Measurements from ENCODE around the gene MPHOSPH10.
"Not testable (repeated sequence)": the region's sequence is repeated elsewhere in the genome, so short reads cannot be mapped to it uniquely, and the experiment has no call there.

MPHOSPH10 gene

DNA sequence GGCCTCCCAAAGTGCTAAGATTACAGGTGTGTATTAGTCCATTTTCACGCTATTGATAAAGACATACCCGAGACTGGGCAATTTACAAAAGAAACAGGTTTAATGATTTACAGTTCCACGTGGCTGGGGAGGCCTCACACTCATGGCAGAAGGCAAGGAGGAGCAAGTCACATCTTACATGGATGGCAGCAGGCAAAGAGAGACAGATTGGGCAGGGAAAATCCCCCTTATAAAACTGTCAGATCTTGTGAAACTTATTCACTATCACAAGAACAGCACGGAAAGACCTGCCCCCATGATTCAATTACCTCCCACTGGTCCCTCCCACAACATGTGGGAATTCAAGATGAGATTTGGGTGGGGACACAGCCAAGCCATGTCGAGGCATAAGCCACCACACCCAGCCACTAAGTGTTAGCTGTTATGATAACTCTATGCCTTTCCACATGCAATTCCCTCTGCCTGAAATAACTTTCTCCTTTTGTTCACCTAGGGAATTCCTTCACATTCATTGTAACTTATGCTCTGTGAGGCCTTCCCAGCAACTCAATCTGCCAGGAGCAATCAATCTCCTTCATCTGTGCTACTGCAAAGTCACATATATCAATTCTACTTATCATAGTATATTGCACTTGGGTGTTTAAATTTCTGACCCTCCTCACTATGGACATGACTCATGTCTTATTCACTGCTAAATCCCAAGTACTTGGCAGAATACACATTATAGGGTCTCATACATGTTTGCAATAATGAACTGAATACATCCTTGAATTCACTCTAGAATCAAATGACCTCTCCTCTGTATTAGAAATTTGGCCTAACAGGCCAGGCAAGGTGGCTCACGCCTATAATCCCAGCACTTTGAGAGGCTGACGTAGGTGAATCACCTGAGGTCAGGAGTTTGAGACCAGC lies 7.8 kb upstream of the MPHOSPH10 start:
- no peak for ATAC-seq

DNA sequence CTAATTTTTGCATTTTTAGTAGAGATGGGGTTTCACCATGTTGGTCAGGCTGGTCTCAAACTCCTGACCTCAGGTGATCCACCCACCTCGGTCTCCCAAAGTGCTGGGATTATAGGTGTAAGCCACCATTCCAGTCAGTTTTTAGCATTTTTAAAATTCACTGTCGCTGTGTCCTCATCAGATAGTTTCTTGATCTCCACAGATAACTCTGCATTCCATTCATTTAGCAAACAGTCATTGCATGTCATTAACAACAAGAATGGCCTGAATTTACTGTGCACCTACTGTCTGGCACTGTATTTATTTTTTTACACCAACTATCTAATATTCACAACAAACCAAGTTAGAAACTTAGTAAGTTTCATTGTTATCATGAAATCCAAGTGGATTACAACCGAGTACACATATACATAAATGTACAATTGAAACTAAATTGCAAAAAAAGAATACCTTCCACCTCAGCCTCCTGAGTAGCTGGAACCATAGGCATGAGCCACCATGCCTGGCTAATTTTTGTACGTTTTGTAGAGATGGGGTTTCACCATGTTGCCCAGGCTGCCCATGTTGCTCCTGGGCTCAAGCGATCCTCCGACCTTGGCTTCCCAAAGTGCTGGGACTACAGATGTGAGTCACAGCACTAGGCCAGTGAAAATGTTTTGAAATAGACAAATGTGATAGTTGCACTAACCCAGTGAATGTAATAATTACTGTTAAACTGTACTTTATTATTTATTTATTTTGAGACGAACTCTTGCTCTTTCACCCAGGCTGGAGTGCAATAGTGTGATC lies 4.7 kb upstream of the MPHOSPH10 start:
- ATAC-seq: no peak

DNA sequence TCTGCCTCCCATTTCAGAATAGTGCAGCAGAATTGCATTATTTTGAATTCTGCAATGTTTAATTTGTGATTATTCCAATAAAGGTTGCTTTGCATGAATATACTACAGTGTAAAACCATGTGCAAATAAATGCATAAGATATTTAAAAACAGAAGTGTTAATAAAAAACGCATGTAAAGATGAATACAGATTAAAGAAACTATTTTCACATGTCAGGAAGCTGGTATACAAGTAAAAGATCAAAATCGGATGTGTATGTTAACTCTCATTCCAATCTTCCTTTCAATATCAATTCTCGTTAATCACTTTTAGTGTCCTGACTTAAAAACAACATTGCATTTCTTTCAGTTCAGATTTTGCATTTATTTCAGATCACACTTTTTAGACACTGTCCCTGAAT lies 3.5 kb upstream of the MPHOSPH10 start:
- ATAC-seq: no peak

DNA sequence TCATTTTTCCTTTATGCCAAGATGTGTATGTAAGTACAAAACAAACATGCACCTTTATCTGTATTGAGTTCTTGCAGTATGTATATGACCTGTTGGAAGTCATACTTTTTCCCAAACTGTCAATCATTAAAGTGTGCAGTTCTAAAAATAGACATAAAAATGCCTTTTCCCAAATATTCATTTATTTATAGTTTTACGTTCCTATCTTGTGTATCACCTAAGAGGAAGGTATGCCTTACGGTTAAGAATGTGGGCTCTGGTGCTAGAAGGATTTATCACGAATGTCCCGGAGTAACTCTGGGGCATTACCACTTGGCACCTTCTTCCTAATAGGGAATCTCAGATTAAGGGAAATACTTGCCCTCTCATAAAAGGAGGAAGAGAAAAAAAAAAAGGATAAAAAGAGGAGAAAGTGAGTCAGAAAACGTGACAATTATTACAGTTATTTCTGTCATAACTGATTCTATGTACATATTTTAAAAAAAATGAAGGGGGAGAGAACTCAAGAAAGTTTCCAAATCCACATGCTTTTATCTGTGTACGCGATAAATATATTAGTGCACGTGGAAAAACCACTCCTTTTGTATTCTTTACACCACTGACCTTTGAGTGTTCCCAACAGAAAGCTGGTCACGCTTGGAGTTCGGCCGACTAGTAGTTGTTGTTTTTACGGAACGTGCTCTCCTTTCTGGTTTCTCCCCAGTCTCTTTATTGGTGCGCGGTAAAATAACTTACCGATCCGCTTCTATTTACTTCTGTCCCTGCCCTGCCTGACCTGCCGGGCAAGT lies 1.1 kb upstream of the MPHOSPH10 start:
- no peak for ATAC-seq

DNA sequence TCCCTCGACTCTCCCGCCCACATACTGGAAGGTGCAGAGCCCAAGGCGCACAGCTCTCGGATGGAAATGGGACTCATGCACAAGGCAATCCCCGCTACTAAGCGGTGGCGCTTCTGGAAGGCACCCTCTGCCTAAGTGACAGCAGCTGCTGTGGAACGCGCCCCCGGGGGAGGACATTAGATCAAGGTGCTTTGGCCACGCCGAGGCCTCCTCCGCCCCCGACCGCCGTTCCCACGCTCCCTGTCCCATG lies 607 bp upstream of the MPHOSPH10 start:
- peak; percentile 46 to 50 for ATAC-seq

DNA sequence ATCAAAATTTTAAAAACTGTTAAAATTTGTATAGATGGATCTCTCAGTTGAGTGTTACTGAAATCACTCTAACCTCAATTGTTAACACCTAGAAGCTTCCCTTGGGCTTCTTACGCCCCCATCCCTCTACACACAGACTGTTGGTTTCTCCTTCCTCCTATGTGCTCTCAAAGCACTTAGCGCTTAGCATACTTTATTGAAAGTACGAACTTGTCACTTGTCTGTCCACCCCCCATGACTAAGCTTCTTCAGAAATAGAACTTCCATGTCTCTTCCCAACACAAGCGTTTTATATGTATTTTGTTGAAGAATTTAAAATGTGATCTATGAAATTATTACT lies 441 bp downstream of the MPHOSPH10 start:
- peak in 1 of 2 donors; percentile 15 for ATAC-seq

- ATAC-seq: not testable (repeated sequence)
These were observed 1.1 kb downstream of the MPHOSPH10 start for GRCh38 chr2:71131387-71132166.

- no peak for ATAC-seq
These were observed 3.2 kb downstream of the MPHOSPH10 start for GRCh38 chr2:71133603-71134002.

GRCh38 chr2:71136174-71136573 lies 5.7 kb downstream of the MPHOSPH10 start:
- ATAC-seq: no peak

DNA sequence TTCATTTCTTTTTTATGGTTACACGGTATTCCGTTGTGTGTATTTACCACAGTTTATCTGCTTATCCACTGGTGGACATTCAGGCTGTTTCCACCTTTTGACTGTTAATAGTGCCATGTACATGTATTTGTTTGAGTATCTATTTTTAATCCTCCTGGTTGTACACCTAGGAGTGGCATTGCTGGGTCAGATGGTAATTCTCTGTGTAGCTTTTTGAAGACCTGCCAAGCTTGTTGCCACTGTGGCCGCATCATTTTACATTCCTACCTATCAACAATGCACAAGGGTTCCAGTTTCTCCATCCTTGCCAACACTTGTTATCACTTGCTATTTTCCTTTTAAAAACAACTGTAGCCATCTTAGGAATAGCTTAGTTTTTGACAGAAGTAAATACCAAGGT lies 13.3 kb downstream of the MPHOSPH10 start:
- no peak for ATAC-seq

- no peak for ATAC-seq
These were observed 18.2 kb downstream of the MPHOSPH10 start for GRCh38 chr2:71148506-71149063.

- ATAC-seq: no peak
These were observed 19.8 kb downstream of the MPHOSPH10 start for GRCh38 chr2:71150082-71150816.

GRCh38 chr2:71151620-71152019 lies 21.2 kb downstream of the MPHOSPH10 start:
- no peak for ATAC-seq

GRCh38 chr2:71153585-71154224 lies 23.3 kb downstream of the MPHOSPH10 start:
- no peak for ATAC-seq

DNA sequence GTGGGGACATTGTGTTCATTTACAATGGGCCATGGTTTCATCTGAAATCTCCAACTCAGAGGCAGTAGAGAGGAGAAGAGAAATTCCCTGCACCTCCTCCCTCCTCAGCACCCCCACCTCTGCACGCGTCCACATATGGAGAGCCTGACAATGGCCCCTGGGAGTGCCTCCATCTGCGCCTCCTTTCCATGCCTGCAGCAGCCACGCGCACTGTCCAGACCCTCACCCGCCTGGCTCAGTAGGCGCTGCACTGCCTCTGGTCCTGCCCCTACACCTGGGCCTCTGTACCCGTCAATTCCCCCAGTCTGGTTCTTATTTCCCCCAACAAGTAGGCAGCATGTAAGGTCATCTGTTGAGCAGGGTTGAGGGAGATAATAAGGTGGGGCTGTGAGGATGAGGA lies 23.8 kb downstream of the MPHOSPH10 start:
- ATAC-seq: no peak

- peak; percentile 44 to 48 for ATAC-seq
These were observed 24.4 kb downstream of the MPHOSPH10 start for GRCh38 chr2:71154798-71155197.

DNA sequence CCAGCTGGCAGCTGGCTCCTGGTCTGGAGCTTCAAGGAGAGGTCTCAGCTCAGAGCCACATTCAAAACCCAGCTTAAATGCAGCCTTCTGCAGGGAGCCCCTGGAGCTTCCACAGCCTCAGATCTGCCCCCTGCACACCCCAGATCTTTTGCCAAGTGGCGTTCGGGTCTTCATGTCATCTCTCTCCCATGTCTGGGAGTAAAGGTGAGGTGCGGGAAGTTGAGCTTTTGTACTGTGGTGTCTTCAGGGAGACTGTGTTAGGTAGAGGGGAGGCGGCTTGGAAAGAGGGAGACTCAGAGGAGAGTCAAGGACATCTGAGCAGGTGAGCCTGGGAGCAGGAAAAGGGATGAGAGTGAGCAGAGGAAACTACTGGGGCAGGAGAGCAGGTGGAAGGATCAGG lies 25.4 kb downstream of the MPHOSPH10 start:
- no peak for ATAC-seq

DNA sequence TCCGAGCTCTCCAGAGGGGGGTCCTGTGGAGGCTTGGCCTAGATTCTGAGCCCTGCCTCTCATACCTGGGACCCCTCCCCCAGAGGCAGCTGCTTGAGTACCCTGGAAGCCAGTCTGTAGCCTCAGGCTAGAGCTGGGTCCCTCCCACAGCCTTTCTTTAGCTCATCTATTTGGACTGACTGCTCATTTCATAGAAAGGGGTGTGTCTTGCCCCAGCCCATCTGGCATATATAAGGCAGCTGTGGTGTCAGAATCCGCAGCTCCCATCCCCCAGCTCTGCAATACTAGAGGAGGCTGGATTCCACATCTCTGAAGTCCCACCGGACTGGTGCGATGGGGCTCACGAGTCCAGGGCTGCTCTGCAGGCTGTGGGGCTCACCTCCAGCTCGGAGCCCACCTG lies 26.1 kb downstream of the MPHOSPH10 start:
- no peak for ATAC-seq

DNA sequence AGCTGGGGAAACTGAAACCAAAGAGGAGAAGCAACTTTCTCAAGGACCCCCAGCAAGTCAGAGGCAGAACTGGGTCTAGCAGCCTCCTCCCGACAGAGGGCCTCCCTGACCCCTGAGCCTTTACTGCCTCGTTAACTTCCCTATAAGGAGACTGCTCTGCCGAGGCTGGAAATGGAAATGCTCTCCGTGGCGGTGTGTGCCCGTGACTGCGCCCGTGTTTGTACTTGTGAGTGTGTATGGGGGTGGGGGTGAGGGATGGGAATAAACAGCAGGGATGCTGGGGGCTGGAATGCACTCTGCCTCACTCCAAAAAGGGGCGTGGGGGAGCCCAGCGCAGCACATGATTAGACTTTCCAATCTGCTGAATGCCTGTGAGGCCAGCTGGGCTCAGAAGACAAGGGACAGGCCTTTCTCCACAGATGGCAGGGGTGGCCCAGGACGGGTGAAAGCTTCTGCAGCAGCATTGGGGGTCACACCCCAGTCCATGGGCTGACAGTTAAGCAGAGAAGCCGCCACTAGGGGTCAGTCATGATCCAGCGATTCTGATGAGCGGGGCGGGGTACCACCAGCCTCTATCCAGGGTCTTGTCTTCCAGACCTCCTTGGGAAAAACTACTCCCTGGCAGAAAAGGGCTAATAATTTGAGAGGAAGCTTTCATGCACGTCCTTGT lies 26.8 kb downstream of the MPHOSPH10 start:
- peak; percentile 63 to 71 for ATAC-seq

- no peak for ATAC-seq
These were observed 36.4 kb downstream of the MPHOSPH10 start for GRCh38 chr2:71166812-71167211.
